ENCODE results near the gene RILP.

The RILP gene

DNA sequence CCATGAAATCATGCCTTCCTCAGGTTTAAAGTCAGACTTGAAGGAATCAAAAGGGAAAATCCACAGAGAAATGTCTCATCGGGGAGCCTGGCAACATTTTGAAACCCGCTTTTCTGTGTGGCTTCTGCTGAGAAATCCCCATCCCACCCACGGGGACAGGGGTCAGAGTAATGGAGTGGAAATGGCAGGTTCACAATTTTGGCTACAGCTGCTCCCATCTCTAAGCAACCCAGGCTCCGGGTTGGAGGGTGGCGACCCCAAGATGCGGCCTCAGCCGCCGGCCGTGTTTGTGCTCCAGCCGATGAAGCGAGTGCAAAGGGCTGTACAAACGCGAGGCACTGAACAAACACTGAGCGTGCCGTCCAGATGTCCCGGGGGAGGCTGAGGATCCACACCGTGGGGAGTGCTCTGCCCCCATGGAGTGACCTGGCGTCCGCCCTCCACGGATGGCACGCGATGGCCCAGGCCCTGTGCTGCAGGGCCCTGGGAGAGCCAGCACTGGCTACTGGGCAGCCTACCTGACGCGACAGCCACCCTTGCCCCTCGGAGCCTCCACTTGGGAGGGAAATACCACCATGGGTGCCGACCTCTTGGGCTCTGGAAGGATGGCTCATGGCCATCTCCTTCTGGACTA is 43.2 kb downstream of the RILP start:
- Histone ChIP-seq H3K36me3 (ENCODE audit: control insufficient read depth in 5 of 5, insufficient read depth in 5 of 5, low read length in 5 of 5) (peaks cover 0 to 21% (median 0%) of the 10 kb centered on the region in 5 donors), H3K9me3 (ENCODE audit: control insufficient read depth in 5 of 5, low read length in 5 of 5) (no peaks in the 10 kb centered on the region), H3K27ac (ENCODE audit: low read depth, low read length) (peak overlapping the region; percentile 62), H3K4me1 (ENCODE audit: control insufficient read depth in 5 of 5, insufficient read depth in 5 of 5, low read length in 5 of 5) (peaks cover 5 to 49% (median 31%) of the 10 kb centered on the region in 5 donors), H3K9ac (ENCODE audit: low read length in 5 of 5) (peak overlapping the region in 3 of 5 donors; percentile 39 to 48 (median 42)), H3K4me3 (ENCODE audit: low read depth in 1 of 5, low read length in 5 of 5) (peak overlapping the region in 1 of 5 donors; percentile 20), H3K27me3 (ENCODE audit: control insufficient read depth in 5 of 5, insufficient read depth in 4 of 5, low read length in 5 of 5) (no peaks in the 10 kb centered on the region)

GRCh38 chr17:1605681-1606351 is 43.9 kb downstream of the RILP start:
- no peak overlapping the region for H3K9ac ChIP-seq (ENCODE audit: low read length in 5 of 5)
- no peak overlapping the region for H3K4me3 ChIP-seq (ENCODE audit: low read depth in 1 of 5, low read length in 5 of 5)
- no peaks in the 10 kb centered on the region for H3K27me3 ChIP-seq (ENCODE audit: control insufficient read depth in 5 of 5, insufficient read depth in 4 of 5, low read length in 5 of 5)
- peaks cover 5 to 43% (median 24%) of the 10 kb centered on the region in 5 donors for H3K4me1 ChIP-seq (ENCODE audit: control insufficient read depth in 5 of 5, insufficient read depth in 5 of 5, low read length in 5 of 5)
- no peaks in the 10 kb centered on the region for H3K9me3 ChIP-seq (ENCODE audit: control insufficient read depth in 5 of 5, low read length in 5 of 5)
- H3K36me3 ChIP-seq (ENCODE audit: control insufficient read depth in 5 of 5, insufficient read depth in 5 of 5, low read length in 5 of 5) = peaks cover 0 to 23% (median 0%) of the 10 kb centered on the region in 5 donors
- H3K27ac ChIP-seq (ENCODE audit: low read depth, low read length) = no peak overlapping the region

DNA sequence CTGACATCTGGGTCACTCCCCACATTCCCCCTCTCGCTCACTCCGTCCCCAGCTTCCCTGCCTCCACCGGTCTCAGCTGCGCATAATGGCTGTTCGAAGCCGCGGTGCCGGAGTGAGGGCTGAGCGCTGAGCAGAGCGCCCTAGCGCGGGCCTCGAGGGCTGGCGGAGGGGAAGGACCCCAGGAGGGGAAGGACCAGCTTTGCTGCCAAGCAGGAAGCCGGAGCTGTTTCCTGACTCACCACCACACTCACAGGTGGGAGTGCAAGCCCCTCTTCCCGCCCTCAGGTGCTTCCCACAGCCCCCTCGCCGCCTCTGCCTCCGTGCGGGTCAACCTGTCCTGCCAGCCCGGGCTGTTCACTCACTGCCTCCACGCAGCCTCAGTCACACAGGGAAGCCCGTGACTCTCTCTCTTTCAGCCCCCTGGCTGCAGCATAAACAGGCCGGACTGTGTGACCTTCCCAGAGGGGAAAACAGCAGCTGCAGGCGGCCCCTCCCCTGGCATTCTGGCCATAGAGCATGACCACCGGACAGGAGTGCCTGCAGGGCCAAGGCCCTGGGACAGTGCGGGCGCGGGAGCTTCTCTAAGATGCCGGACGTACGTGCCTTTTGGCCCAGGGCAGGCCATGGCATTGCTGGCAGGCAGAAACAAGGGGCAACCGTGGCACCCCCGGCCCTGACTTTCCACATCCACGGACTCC is 44.7 kb downstream of the RILP start:
- no peaks in the 10 kb centered on the region for H3K27me3 ChIP-seq (ENCODE audit: control insufficient read depth in 5 of 5, insufficient read depth in 4 of 5, low read length in 5 of 5)
- H3K4me1 ChIP-seq (ENCODE audit: control insufficient read depth in 5 of 5, insufficient read depth in 5 of 5, low read length in 5 of 5) = peaks cover 5 to 43% (median 24%) of the 10 kb centered on the region in 5 donors
- H3K36me3 ChIP-seq (ENCODE audit: control insufficient read depth in 5 of 5, insufficient read depth in 5 of 5, low read length in 5 of 5) = peaks cover 0 to 20% (median 0%) of the 10 kb centered on the region in 5 donors
- H3K9me3 ChIP-seq (ENCODE audit: control insufficient read depth in 5 of 5, low read length in 5 of 5) = no peaks in the 10 kb centered on the region
- H3K27ac ChIP-seq (ENCODE audit: low read depth, low read length) = no peak overlapping the region
- H3K4me3 ChIP-seq (ENCODE audit: low read depth in 1 of 5, low read length in 5 of 5) = no peak overlapping the region
- peak overlapping the region in 1 of 5 donors; percentile 1 for H3K9ac ChIP-seq (ENCODE audit: low read length in 5 of 5)

- Histone ChIP-seq H3K9ac (ENCODE audit: low read length in 5 of 5) (no peak overlapping the region), H3K36me3 (ENCODE audit: control insufficient read depth in 5 of 5, insufficient read depth in 5 of 5, low read length in 5 of 5) (peaks cover 0 to 22% (median 0%) of the 10 kb centered on the region in 5 donors), H3K27me3 (ENCODE audit: control insufficient read depth in 5 of 5, insufficient read depth in 4 of 5, low read length in 5 of 5) (no peaks in the 10 kb centered on the region), H3K4me3 (ENCODE audit: low read depth in 1 of 5, low read length in 5 of 5) (no peak overlapping the region), H3K9me3 (ENCODE audit: control insufficient read depth in 5 of 5, low read length in 5 of 5) (no peaks in the 10 kb centered on the region), H3K4me1 (ENCODE audit: control insufficient read depth in 5 of 5, insufficient read depth in 5 of 5, low read length in 5 of 5) (peaks cover 0 to 25% (median 9%) of the 10 kb centered on the region in 5 donors), H3K27ac (ENCODE audit: low read depth, low read length) (no peak overlapping the region)
Measured at GRCh38 chr17:1601571-1601970, 48.1 kb downstream of the RILP start.

- Histone ChIP-seq H3K9ac (ENCODE audit: low read length in 5 of 5) (no peak overlapping the region), H3K36me3 (ENCODE audit: control insufficient read depth in 5 of 5, insufficient read depth in 5 of 5, low read length in 5 of 5) (peaks cover 0 to 14% (median 0%) of the 10 kb centered on the region in 5 donors), H3K9me3 (ENCODE audit: control insufficient read depth in 5 of 5, low read length in 5 of 5) (no peaks in the 10 kb centered on the region), H3K27me3 (ENCODE audit: control insufficient read depth in 5 of 5, insufficient read depth in 4 of 5, low read length in 5 of 5) (no peaks in the 10 kb centered on the region), H3K27ac (ENCODE audit: low read depth, low read length) (no peak overlapping the region), H3K4me3 (ENCODE audit: low read depth in 1 of 5, low read length in 5 of 5) (no peak overlapping the region), H3K4me1 (ENCODE audit: control insufficient read depth in 5 of 5, insufficient read depth in 5 of 5, low read length in 5 of 5) (peaks cover 0 to 4% (median 0%) of the 10 kb centered on the region in 5 donors)
Measured at GRCh38 chr17:1598399-1599095, 51.1 kb downstream of the RILP start.

- H3K4me1 ChIP-seq (ENCODE audit: control insufficient read depth in 5 of 5, insufficient read depth in 5 of 5, low read length in 5 of 5) = peaks cover 0 to 4% (median 0%) of the 10 kb centered on the region in 5 donors
- no peak overlapping the region for H3K27ac ChIP-seq (ENCODE audit: low read depth, low read length)
- no peaks in the 10 kb centered on the region for H3K27me3 ChIP-seq (ENCODE audit: control insufficient read depth in 5 of 5, insufficient read depth in 4 of 5, low read length in 5 of 5)
- H3K9ac ChIP-seq (ENCODE audit: low read length in 5 of 5) = no peak overlapping the region
- H3K36me3 ChIP-seq (ENCODE audit: control insufficient read depth in 5 of 5, insufficient read depth in 5 of 5, low read length in 5 of 5) = peaks cover 0 to 18% (median 3%) of the 10 kb centered on the region in 5 donors
- H3K9me3 ChIP-seq (ENCODE audit: control insufficient read depth in 5 of 5, low read length in 5 of 5) = no peaks in the 10 kb centered on the region
- no peak overlapping the region for H3K4me3 ChIP-seq (ENCODE audit: low read depth in 1 of 5, low read length in 5 of 5)
Measured at GRCh38 chr17:1597861-1598342, 51.8 kb downstream of the RILP start.
